Caco-2 (cell line): ENCODE data around the gene KDM4C. TPM values are rescaled to one million over a fixed set of nuclear protein-coding genes. Genes with fewer than 3 reads are reported as not detected.
A peak's percentile ranks its signal among the peaks of the same experiment; 100 is the strongest.

Experiments used
- BruUV-seq: library from RNA; stranded (reverse); fragments of 400-500 nt; replicated peaks from 2 replicates; lab custom pipeline; 2021; lab: Mats Ljungman, UMichigan
- CTCF ChIA-PET: fragments of 300-600 bp; sonication (Branson Sonifier 250); formaldehyde crosslinking; loops from one replicate; lab custom pipeline; 2022; ENCODE audit warnings: antibody characterized with exemption; lab: Charles Lee
- POLR2A ChIA-PET: fragments of 300-600 bp; sonication (Branson Sonifier 250); formaldehyde crosslinking; loops from one replicate; lab custom pipeline; 2022; ENCODE audit warnings: antibody characterized with exemption; lab: Charles Lee
- DNase-seq, 2 experiments: peaks; one replicate each; pipeline versions ENCODE4 v3.0.0 to v3.0.0-alpha.2; 2020 to 2022
- H3K27me3 ChIP-seq: replicated peaks from 2 replicates; pipeline ENCODE4 v1.6.0; 2011; ENCODE audit warnings: low read length; ENCODE audit not compliant: control insufficient read depth, insufficient read depth
- H3K36me3 ChIP-seq: 2 replicates; pipeline ENCODE4 v1.5.1; 2011; ENCODE audit warnings: low read length; ENCODE audit not compliant: control insufficient read depth, insufficient read depth
- H3K4me1 ChIP-seq: fragments of 250-450 bp; sonication (Bioruptor Pico); 2 replicates; pipeline ENCODE4 v1.5.1; 2020; ENCODE audit warnings: mild to moderate bottlenecking
- H3K4me3 ChIP-seq: 2 replicates; pipeline ENCODE4 v1.5.1; 2011; ENCODE audit warnings: low read depth, mild to moderate bottlenecking, control low read depth, low read length
- H3K9me3 ChIP-seq: fragments of 250-450 bp; sonication (Bioruptor Pico); 2 replicates; pipeline ENCODE4 v1.5.1; 2020; ENCODE audit warnings: mild to moderate bottlenecking, moderate library complexity
- H3K27ac Mint-ChIP-seq: one replicate; pipeline ENCODE4 v1.8.0; 2022; ENCODE audit warnings: mixed read lengths; ENCODE audit not compliant: unreplicated experiment
- H3K27me3 Mint-ChIP-seq: one replicate; pipeline ENCODE4 v1.8.0; 2022; ENCODE audit warnings: mixed read lengths; ENCODE audit not compliant: insufficient read depth, unreplicated experiment
- H3K36me3 Mint-ChIP-seq: one replicate; pipeline ENCODE4 v1.8.0; 2022; ENCODE audit warnings: mild to moderate bottlenecking, mixed read lengths; ENCODE audit not compliant: insufficient read depth, unreplicated experiment
- H3K4me1 Mint-ChIP-seq: one replicate; pipeline ENCODE4 v1.8.0; 2022; ENCODE audit warnings: low read depth, mixed read lengths; ENCODE audit not compliant: unreplicated experiment
- H3K4me3 Mint-ChIP-seq: one replicate; pipeline ENCODE4 v1.8.0; 2022; ENCODE audit warnings: mild to moderate bottlenecking, moderate library complexity, mixed read lengths; ENCODE audit not compliant: unreplicated experiment
- H3K9me3 Mint-ChIP-seq: one replicate; pipeline ENCODE4 v1.8.0; 2022; ENCODE audit warnings: mixed read lengths; ENCODE audit not compliant: unreplicated experiment
- intact Hi-C: fragments of 100-400 bp; cut with micrococcal nuclease; formaldehyde crosslinking; loops from one replicate; pipeline ENCODE4 v1.10.0; 2022; ENCODE audit not compliant: unreplicated experiment
- total RNA-seq: library from RNA; stranded (reverse); gene quantifications from 2 replicates; pipeline ENCODE4 v1.2.3, GENCODE V29; 2022
- TF ChIP-seq, protein P1 (sequence below), 2 experiments: fragments of 200-600 bp in 1 of 2; IDR thresholded peaks; 1 replicate in 1 of 2; 2 replicates in 1 of 2; pipeline versions ENCODE4 v1.5.1 to v1.8.0; 2011 to 2022; ENCODE audit warnings: antibody characterized with exemption in 1 of 2, control low read depth in 1 of 2, inconsistent platforms in 1 of 2, low read depth in 1 of 2, low read length in 1 of 2, mild to moderate bottlenecking in 1 of 2, moderate library complexity in 1 of 2; ENCODE audit not compliant: insufficient read depth in 1 of 2, severe bottlenecking in 1 of 2, unreplicated experiment in 1 of 2

KDM4C gene
- total RNA-seq, 1 experiment from 2014 or later, result 40.3 TPM

DNA sequence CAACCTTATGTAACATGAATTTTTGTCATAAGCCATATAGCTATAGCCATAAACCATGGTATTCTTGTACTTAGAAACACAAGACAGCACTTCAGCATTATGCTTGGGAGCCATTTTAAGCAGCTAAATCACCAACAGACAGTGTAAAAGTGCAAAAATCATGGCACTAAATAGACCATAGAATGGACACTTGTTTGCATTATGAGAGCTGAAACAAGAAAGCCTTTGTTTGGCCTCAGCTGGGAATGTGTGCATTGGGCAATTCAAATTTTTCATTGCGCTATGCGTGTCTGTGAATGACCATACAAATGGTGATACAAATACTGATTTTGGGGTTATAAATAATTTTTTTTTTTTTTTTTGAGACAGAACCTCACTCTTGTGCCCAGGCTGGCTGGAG is 23.7 kb downstream of the KDM4C start:
- POLR2A ChIA-PET, result no interaction called here
- Mint-ChIP-seq H3K36me3 (peaks cover 21% of the 10 kb centered on the region), H3K27me3 (no peaks in the 10 kb centered on the region), H3K27ac (no peak overlapping the region), H3K4me3 (no peak overlapping the region), H3K4me1 (peaks cover 24% of the 10 kb centered on the region), H3K9me3 (no peaks in the 10 kb centered on the region)
- TF ChIP-seq, protein P1, sequence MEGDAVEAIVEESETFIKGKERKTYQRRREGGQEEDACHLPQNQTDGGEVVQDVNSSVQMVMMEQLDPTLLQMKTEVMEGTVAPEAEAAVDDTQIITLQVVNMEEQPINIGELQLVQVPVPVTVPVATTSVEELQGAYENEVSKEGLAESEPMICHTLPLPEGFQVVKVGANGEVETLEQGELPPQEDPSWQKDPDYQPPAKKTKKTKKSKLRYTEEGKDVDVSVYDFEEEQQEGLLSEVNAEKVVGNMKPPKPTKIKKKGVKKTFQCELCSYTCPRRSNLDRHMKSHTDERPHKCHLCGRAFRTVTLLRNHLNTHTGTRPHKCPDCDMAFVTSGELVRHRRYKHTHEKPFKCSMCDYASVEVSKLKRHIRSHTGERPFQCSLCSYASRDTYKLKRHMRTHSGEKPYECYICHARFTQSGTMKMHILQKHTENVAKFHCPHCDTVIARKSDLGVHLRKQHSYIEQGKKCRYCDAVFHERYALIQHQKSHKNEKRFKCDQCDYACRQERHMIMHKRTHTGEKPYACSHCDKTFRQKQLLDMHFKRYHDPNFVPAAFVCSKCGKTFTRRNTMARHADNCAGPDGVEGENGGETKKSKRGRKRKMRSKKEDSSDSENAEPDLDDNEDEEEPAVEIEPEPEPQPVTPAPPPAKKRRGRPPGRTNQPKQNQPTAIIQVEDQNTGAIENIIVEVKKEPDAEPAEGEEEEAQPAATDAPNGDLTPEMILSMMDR (IDR thresholded peaks at IDR 0.05; ENCODE audit: insufficient read depth in 1 of 2, low read depth in 1 of 2, low read length in 1 of 2, severe bottlenecking in 1 of 2, unreplicated experiment in 1 of 2), result no peak
- no peak for DNase-seq
- Histone ChIP-seq H3K9me3 (no peaks in the 10 kb centered on the region), H3K4me3 (no peak overlapping the region), H3K4me1 (peaks cover 75% of the 10 kb centered on the region), H3K36me3 (no peaks in the 10 kb centered on the region), H3K27me3 (no peaks in the 10 kb centered on the region)
- no TSS peak for BruUV-seq
- intact Hi-C loops, result no loop called here
- CTCF ChIA-PET, result no interaction called here

DNA sequence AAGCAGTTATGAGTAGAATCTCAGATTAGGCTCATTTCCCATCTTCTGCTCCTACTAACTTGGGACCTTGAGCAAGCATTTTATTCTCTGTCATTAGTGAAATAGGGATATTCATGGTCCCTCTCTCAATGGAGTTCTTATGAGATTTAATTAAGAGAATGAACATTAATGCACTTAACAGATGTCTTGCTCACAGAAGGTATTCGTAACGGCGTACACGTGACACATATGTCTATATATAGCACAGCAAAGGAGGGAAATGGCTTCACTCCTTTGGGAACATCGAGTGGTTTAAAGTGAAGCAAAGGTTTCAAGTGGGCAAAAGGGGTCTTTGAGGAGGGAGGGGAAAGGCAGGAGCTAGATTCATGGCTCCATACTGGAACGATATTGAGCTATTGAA is 24.6 kb downstream of the KDM4C start:
- no peaks in the 10 kb centered on the region for H3K36me3 ChIP-seq
- TF ChIP-seq, protein P1 (IDR thresholded peaks at IDR 0.05; ENCODE audit: insufficient read depth in 1 of 2, low read depth in 1 of 2, low read length in 1 of 2, severe bottlenecking in 1 of 2, unreplicated experiment in 1 of 2), result no peak
- CTCF ChIA-PET, result interaction anchor here (1.0 kb wide), 1 partner anchor 64 kb away, joined by 3 read pairs; no protein-coding TSS in a partner anchor
- no peaks in the 10 kb centered on the region for H3K27me3 ChIP-seq
- peaks cover 14% of the 10 kb centered on the region for H3K36me3 Mint-ChIP-seq
- intact Hi-C loops, result no loop called here
- no peaks in the 10 kb centered on the region for H3K9me3 ChIP-seq
- H3K27ac Mint-ChIP-seq, result no peak overlapping the region
- no peak overlapping the region for H3K4me3 ChIP-seq
- no peaks in the 10 kb centered on the region for H3K9me3 Mint-ChIP-seq
- H3K4me3 Mint-ChIP-seq, result no peak overlapping the region
- peaks cover 24% of the 10 kb centered on the region for H3K4me1 Mint-ChIP-seq
- BruUV-seq, result no TSS peak
- POLR2A ChIA-PET, result no interaction called here
- peaks cover 76% of the 10 kb centered on the region for H3K4me1 ChIP-seq
- H3K27me3 Mint-ChIP-seq, result no peaks in the 10 kb centered on the region
- no peak for DNase-seq

DNA sequence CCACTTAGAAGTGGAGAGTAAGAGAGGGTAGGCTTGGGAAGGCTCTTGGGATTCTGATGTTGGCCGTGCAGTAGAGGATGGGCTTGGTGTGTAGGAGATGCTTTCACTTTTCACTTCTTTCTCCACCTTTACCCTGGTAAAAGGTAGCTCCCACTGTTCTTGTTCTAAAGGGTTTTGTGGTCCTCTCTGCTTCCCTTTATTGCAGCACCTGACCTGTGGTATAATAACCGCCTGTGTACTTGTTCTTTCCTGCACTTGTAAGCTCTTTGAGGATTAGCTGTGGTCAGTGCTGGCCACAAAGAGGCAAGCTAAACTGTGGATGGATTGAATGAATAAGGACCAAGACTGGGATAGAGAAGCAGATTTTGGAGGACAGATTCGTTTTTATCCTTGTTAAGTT is 25.2 kb downstream of the KDM4C start:
- ChIA-PET POLR2A (no interaction called here), CTCF (interaction anchor here (1.0 kb wide), 1 partner anchor 63 kb away, joined by 3 read pairs; no protein-coding TSS in a partner anchor)

More for the DNA sequence above, 25.2 kb downstream of the KDM4C start:
- no peak for DNase-seq
- Mint-ChIP-seq H3K9me3 (no peaks in the 10 kb centered on the region), H3K36me3 (peaks cover 10% of the 10 kb centered on the region), H3K27ac (peak overlapping the region; percentile 25), H3K4me3 (no peak overlapping the region), H3K4me1 (peaks cover 29% of the 10 kb centered on the region), H3K27me3 (no peaks in the 10 kb centered on the region)
- BruUV-seq, result no TSS peak
- Histone ChIP-seq H3K4me1 (peaks cover 76% of the 10 kb centered on the region), H3K4me3 (no peak overlapping the region), H3K36me3 (no peaks in the 10 kb centered on the region), H3K9me3 (no peaks in the 10 kb centered on the region), H3K27me3 (no peaks in the 10 kb centered on the region)
- intact Hi-C loops, result no loop called here
- TF ChIP-seq, protein P1 (IDR thresholded peaks at IDR 0.05; ENCODE audit: insufficient read depth in 1 of 2, low read depth in 1 of 2, low read length in 1 of 2, severe bottlenecking in 1 of 2, unreplicated experiment in 1 of 2), result no peak
